HCT116 (cell line): ENCODE measurements around the gene CD59. TPM values are rescaled to one million over a fixed set of nuclear protein-coding genes. Genes with fewer than 3 reads are reported as not detected.
A peak's percentile ranks its signal among the peaks of the same experiment; 100 is the strongest.

Experiments used
- ATAC-seq: fragments of 200-7000 bp; cut with Tn5 transposase; 2 replicates; pipeline ENCODE4 v1.9.1; 2020; ENCODE audit warnings: mild to moderate bottlenecking, moderate library complexity
- BruUV-seq: library from RNA; stranded (reverse); fragments of 400-500 nt; replicated peaks from 2 replicates; lab custom pipeline; 2021; lab: Mats Ljungman, UMichigan
- CTCF ChIA-PET: fragments of 300-600 bp; sonication (Branson Sonifier 250); formaldehyde crosslinking; loops from one replicate; lab custom pipeline; 2021; ENCODE audit warnings: antibody characterized with exemption; lab: Charles Lee
- POLR2A ChIA-PET: fragments of 300-600, 350-600 bp; sonication (Branson Sonifier 250); formaldehyde crosslinking; loops from one replicate; lab custom pipeline; 2021; ENCODE audit warnings: antibody characterized with exemption; lab: Charles Lee
- RAD21 ChIA-PET, 2 experiments: fragments of 300-600 bp; sonication (Branson Sonifier 250); formaldehyde crosslinking; loops; one replicate each; lab custom pipeline; 2023; ENCODE audit warnings: low total read pairs in 2 of 2; ENCODE audit not compliant: uncharacterized antibody in 2 of 2, unreplicated experiment in 2 of 2, low non-redundant PET in 1 of 2; lab: Charles Lee
- DNase-seq: peaks from one replicate; pipeline ENCODE4 v3.0.0-alpha.2; 2010; ENCODE audit warnings: low read depth, low spot score
- H2AFZ ChIP-seq: fragments of 200-600 bp; shearing (Covaris generic), sonication (generic); 2 replicates; pipeline ENCODE4 v1.6.1; 2017; ENCODE audit warnings: low read depth, mixed run types, mixed read lengths, antibody characterized with exemption, low read length; ENCODE audit not compliant: poor library complexity, severe bottlenecking
- H3K27ac ChIP-seq: 2 replicates; pipeline ENCODE4 v1.5.1; 2012; ENCODE audit warnings: low read depth, low read length
- H3K27me3 ChIP-seq: fragments of 200-600 bp; sonication (generic); 2 replicates; pipeline ENCODE4 v1.6.1; 2016; ENCODE audit warnings: mixed run types, low read length, mixed read lengths; ENCODE audit not compliant: insufficient read depth
- H3K36me3 ChIP-seq, 2 experiments: fragments of 200-500 bp in 1 of 2; fragments of 200-600 bp in 1 of 2; sonication (Bioruptor generic) in 1 of 2; sonication (generic) in 1 of 2; 2 replicates each; pipeline versions ENCODE4 v1.5.1 to v1.6.1; 2014 to 2016; ENCODE audit warnings: low read length in 2 of 2, inconsistent platforms in 1 of 2, mixed read lengths in 1 of 2, mixed run types in 1 of 2; ENCODE audit not compliant: insufficient read depth in 2 of 2, control insufficient read depth in 1 of 2
- H3K4me1 ChIP-seq, 2 experiments: fragments of 200-600 bp in 1 of 2; sonication (generic) in 1 of 2; 2 replicates each; pipeline versions ENCODE4 v1.5.1 to v1.6.1; 2012 to 2017; ENCODE audit warnings: low read length in 2 of 2, inconsistent platforms in 1 of 2, mild to moderate bottlenecking in 1 of 2, mixed read lengths in 1 of 2, mixed run types in 1 of 2, moderate library complexity in 1 of 2; ENCODE audit not compliant: insufficient read depth in 2 of 2, control insufficient read depth in 1 of 2
- H3K4me2 ChIP-seq: fragments of 200-600 bp; sonication (generic); 2 replicates; pipeline ENCODE4 v1.6.1; 2017; ENCODE audit warnings: mixed run types, low read length, mixed read lengths
- H3K4me3 ChIP-seq, 2 experiments: fragments of 200-600 bp in 1 of 2; sonication (generic) in 1 of 2; replicated peaks in 1 of 2; 2 replicates each; pipeline ENCODE4 v1.5.1; 2011 to 2016; ENCODE audit warnings: low read length in 2 of 2, control low read depth in 1 of 2, low read depth in 1 of 2, mild to moderate bottlenecking in 1 of 2, mixed read lengths in 1 of 2, mixed run types in 1 of 2
- H3K79me2 ChIP-seq: fragments of 200-600 bp; sonication (generic); 2 replicates; pipeline ENCODE4 v1.6.1; 2017; ENCODE audit warnings: mild to moderate bottlenecking, mixed run types, low read length, moderate library complexity, mixed read lengths; ENCODE audit not compliant: insufficient read depth
- H3K9ac ChIP-seq: fragments of 200-600 bp; sonication (generic); 2 replicates; pipeline ENCODE4 v1.6.1; 2016; ENCODE audit warnings: low read length, mixed read lengths
- H3K9me2 ChIP-seq: fragments of 200-600 bp; sonication (generic), shearing (Covaris generic); 2 replicates; pipeline ENCODE4 v1.6.1; 2017; ENCODE audit warnings: mixed run types, mild to moderate bottlenecking, moderate library complexity; ENCODE audit not compliant: insufficient read depth
- H3K9me3 ChIP-seq, 2 experiments: fragments of 200-500 bp in 1 of 2; fragments of 200-600 bp in 1 of 2; sonication (Bioruptor generic) in 1 of 2; sonication (generic) in 1 of 2; 2 replicates each; pipeline ENCODE4 v1.6.1; 2014 to 2017; ENCODE audit warnings: low read length in 2 of 2, mixed read lengths in 2 of 2, inconsistent platforms in 1 of 2, low read depth in 1 of 2, mild to moderate bottlenecking in 1 of 2, mixed run types in 1 of 2, moderate library complexity in 1 of 2; ENCODE audit not compliant: control insufficient read depth in 1 of 2, insufficient read depth in 1 of 2
- H4K20me1 ChIP-seq: fragments of 200-600 bp; sonication (generic), shearing (Covaris generic); 2 replicates; pipeline ENCODE4 v1.6.1; 2017; ENCODE audit warnings: mixed run types, mild to moderate bottlenecking, moderate library complexity; ENCODE audit not compliant: insufficient read depth
- CBX3 ChIP-seq: IDR thresholded peaks from 2 replicates; pipeline ENCODE4 v1.6.1; 2012; ENCODE audit warnings: low read depth
- CEBPB ChIP-seq: IDR thresholded peaks from 2 replicates; pipeline ENCODE4 v1.6.1; 2012; ENCODE audit warnings: low read depth
- EGR1 ChIP-seq: IDR thresholded peaks from 2 replicates; pipeline ENCODE4 v1.6.1; 2012; ENCODE audit warnings: low read depth
- ELF1 ChIP-seq: IDR thresholded peaks from 2 replicates; pipeline ENCODE4 v1.6.1; 2012; ENCODE audit warnings: low read depth, borderline replicate concordance
- EZH2 ChIP-seq: fragments of 200-600 bp; sonication (generic); IDR thresholded peaks from 2 replicates; pipeline ENCODE4 v1.6.1; 2017; ENCODE audit warnings: antibody characterized with exemption, mixed run types
- FOSL1 ChIP-seq: IDR thresholded peaks from 2 replicates; pipeline ENCODE4 v1.6.1; 2012; ENCODE audit warnings: low read depth
- POLR2A ChIP-seq: IDR thresholded peaks from 2 replicates; pipeline ENCODE4 v1.7.0; 2011; ENCODE audit warnings: borderline replicate concordance; ENCODE audit not compliant: insufficient read depth, insufficient read length; ENCODE audit errors: extremely low read depth
- POLR2AphosphoS5 ChIP-seq: IDR thresholded peaks from 2 replicates; pipeline ENCODE4 v1.6.1; 2011; ENCODE audit warnings: mild to moderate bottlenecking, low read depth, low read length, moderate library complexity
- RAD21 ChIP-seq: IDR thresholded peaks from 2 replicates; pipeline ENCODE4 v1.6.1; 2012; ENCODE audit warnings: low read depth, mild to moderate bottlenecking
- SIN3A ChIP-seq: IDR thresholded peaks from 2 replicates; pipeline ENCODE4 v1.6.1; 2012; ENCODE audit warnings: low read depth
- SP1 ChIP-seq: IDR thresholded peaks from 2 replicates; pipeline ENCODE4 v1.6.1; 2012; ENCODE audit warnings: low read depth
- TCF7L2 ChIP-seq: IDR thresholded peaks from 2 replicates; pipeline ENCODE4 v1.7.0; 2011; ENCODE audit warnings: borderline replicate concordance, inconsistent platforms; ENCODE audit not compliant: insufficient read depth, insufficient read length; ENCODE audit errors: extremely low read depth
- YY1 ChIP-seq: IDR thresholded peaks from 2 replicates; pipeline ENCODE4 v1.6.1; 2011; ENCODE audit warnings: low read length, low read depth, moderate library complexity, mild to moderate bottlenecking; ENCODE audit not compliant: insufficient replicate concordance; ENCODE audit errors: extremely low read depth
- ZFX ChIP-seq: fragments of 450-650 bp; IDR thresholded peaks from 2 replicates; pipeline ENCODE4 v1.6.1; 2017
- ZNF274 ChIP-seq: fragments of 200-500 bp; sonication (Bioruptor generic); IDR thresholded peaks from 2 replicates; pipeline ENCODE4 v1.6.1; 2014; ENCODE audit warnings: mild to moderate bottlenecking, low read depth, low read length, inconsistent platforms
- intact Hi-C: fragments of 100-400 bp; cut with micrococcal nuclease; formaldehyde crosslinking; loops from 2 replicates; pipeline ENCODE4 v1.10.0; 2022
- total RNA-seq: library from RNA; stranded (reverse); gene quantifications from one replicate; pipeline ENCODE4 v1.2.1, GENCODE V29; 2021; ENCODE audit not compliant: unreplicated experiment
- TF ChIP-seq, protein P1 (sequence below), 3 experiments: fragments of 200-600 bp in 1 of 3; sonication (generic) in 1 of 3; IDR thresholded peaks in 2 of 3; conservative IDR thresholded peaks in 1 of 3; 2 replicates each; pipeline ENCODE4 v1.5.1; 2012 to 2017; ENCODE audit warnings: low read depth in 2 of 3, low read length in 2 of 3, antibody characterized with exemption in 1 of 3, borderline replicate concordance in 1 of 3, control low read depth in 1 of 3, mild to moderate bottlenecking in 1 of 3, mixed read lengths in 1 of 3, mixed run types in 1 of 3, moderate library complexity in 1 of 3; ENCODE audit not compliant: insufficient read depth in 1 of 3
- TF ChIP-seq, protein P2 (sequence below): IDR thresholded peaks from 2 replicates; pipeline ENCODE4 v1.6.1; 2012
- TF ChIP-seq, protein P3 (sequence below): IDR thresholded peaks from 2 replicates; pipeline ENCODE4 v1.6.1; 2012; ENCODE audit warnings: low read depth

Gene CD59
- total RNA-seq, 1 experiment from 2014 or later: 122 TPM

DNA sequence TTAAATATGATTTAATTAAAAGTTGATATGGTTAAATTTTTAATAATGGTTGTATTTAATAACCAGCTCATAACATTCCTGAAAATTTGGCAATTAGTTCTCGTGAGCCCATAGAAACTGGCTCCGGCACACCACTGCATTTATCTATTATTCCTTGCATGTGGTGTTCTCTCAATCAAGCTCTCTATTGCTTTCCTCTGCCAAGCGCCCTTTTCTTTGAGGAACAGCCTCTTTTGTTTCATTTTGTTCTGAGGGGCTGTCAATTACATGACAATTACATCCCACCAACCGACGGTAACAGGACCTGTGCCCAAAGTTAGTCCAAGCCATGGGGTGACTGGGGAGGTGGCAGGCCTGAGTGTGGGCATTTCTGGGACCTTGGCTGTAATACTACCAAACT is 43.7 kb downstream of the CD59 start (continued):
- no peak for TF ChIP-seq FOSL1

DNA sequence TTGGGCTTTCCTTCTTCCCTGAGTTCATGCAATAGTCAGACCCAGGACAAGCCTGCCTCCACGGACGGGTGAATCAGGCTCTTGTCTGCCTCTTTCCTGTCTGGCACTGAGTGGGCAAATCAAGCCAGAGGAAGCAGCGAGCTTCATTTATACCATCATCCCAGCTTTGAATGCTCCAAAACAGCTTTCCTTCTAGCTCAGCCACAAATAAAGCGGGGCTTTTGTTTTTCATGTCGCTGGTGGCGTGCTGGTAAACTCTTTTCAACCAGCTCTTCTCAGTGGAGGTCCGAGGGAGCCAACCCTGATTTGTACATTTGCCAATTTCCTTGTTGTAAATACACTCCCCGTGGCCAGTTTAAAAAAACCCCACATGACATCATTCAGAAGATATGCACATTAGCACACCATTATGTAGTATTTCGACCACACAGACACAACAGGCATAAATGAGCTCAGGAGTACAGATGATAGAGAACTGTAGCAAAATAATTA is 44.2 kb downstream of the CD59 start:
- POLR2A ChIA-PET: interaction anchor here (1.5 to 4.3 kb wide), 4 partner anchors 10 to 58 kb away, joined by 5 to 38 read pairs (median 8); partner anchors contain the start of genes C11orf91 and CD59
- CTCF ChIA-PET: interaction anchor here (1.1 to 8.4 kb wide), 2 partner anchors 51 to 115 kb away, joined by 3 to 57 read pairs; no protein-coding TSS in a partner anchor
- Histone ChIP-seq H3K9me2 (no peaks in the 10 kb centered on the region), H3K9me3 (no peaks in the 10 kb centered on the region), H3K79me2 (no peaks in the 10 kb centered on the region), H4K20me1 (no peaks in the 10 kb centered on the region), H3K9ac (peak overlapping the region; percentile 57), H3K36me3 (no peaks in the 10 kb centered on the region), H3K27me3 (no peaks in the 10 kb centered on the region), H3K27ac (peak overlapping the region; percentile 72), H3K4me1 (peaks cover 42 to 88% of the 10 kb centered on the region in 2 experiments), H3K4me3 (peak overlapping the region in 1 of 2 experiments; percentile 29; a peak in 2 of 4 replicates), H3K4me2 (peak overlapping the region; percentile 76), H2AFZ (peak overlapping the region; percentile 77)
- DNase-seq (peak; percentile 81), ATAC-seq (peak; percentile 59)
- RAD21 ChIA-PET: interaction anchor here in 1 of 2 experiments (0.8 to 2.0 kb wide), 2 partner anchors 50 to 59 kb away, joined by 5 to 11 read pairs; no protein-coding TSS in a partner anchor
- intact Hi-C loops: loop anchor here (5.0 to 10.0 kb wide), 2 partner anchors 60 to 807 kb away; no protein-coding TSS in a partner anchor
- no TSS peak for BruUV-seq
- TF ChIP-seq POLR2A: no peak
- TF ChIP-seq, protein P1, sequence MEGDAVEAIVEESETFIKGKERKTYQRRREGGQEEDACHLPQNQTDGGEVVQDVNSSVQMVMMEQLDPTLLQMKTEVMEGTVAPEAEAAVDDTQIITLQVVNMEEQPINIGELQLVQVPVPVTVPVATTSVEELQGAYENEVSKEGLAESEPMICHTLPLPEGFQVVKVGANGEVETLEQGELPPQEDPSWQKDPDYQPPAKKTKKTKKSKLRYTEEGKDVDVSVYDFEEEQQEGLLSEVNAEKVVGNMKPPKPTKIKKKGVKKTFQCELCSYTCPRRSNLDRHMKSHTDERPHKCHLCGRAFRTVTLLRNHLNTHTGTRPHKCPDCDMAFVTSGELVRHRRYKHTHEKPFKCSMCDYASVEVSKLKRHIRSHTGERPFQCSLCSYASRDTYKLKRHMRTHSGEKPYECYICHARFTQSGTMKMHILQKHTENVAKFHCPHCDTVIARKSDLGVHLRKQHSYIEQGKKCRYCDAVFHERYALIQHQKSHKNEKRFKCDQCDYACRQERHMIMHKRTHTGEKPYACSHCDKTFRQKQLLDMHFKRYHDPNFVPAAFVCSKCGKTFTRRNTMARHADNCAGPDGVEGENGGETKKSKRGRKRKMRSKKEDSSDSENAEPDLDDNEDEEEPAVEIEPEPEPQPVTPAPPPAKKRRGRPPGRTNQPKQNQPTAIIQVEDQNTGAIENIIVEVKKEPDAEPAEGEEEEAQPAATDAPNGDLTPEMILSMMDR (IDR thresholded peaks at IDR 0.05 in 2 of 3, conservative IDR thresholded peaks at IDR 0.05 in 1 of 3; ENCODE audit: borderline replicate concordance in 1 of 3, insufficient read depth in 1 of 3, low read depth in 2 of 3, low read length in 2 of 3): 0 out of 6 replicates have a peak, but pooled peaks of 1 of the 3 experiments have one; percentile 2
- TF ChIP-seq, protein P2, sequence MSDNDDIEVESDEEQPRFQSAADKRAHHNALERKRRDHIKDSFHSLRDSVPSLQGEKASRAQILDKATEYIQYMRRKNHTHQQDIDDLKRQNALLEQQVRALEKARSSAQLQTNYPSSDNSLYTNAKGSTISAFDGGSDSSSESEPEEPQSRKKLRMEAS: peak; percentile 84
- TF ChIP-seq TCF7L2: no peak
- TF ChIP-seq CBX3: peak; percentile 75
- TF ChIP-seq YY1: peak; percentile 8
- peak; percentile 29; the same call in 1 of the 2 replicates for TF ChIP-seq POLR2AphosphoS5
- TF ChIP-seq RAD21: no peak; the same call in 1 of the 2 replicates
- peak; percentile 75 for TF ChIP-seq CEBPB
- peak; percentile 56; the same call in 1 of the 2 replicates for TF ChIP-seq SIN3A
- TF ChIP-seq ELF1: no peak; the same call in 1 of the 2 replicates
- no peak for TF ChIP-seq ZFX
- no peak for TF ChIP-seq ZNF274
- TF ChIP-seq, protein P3, sequence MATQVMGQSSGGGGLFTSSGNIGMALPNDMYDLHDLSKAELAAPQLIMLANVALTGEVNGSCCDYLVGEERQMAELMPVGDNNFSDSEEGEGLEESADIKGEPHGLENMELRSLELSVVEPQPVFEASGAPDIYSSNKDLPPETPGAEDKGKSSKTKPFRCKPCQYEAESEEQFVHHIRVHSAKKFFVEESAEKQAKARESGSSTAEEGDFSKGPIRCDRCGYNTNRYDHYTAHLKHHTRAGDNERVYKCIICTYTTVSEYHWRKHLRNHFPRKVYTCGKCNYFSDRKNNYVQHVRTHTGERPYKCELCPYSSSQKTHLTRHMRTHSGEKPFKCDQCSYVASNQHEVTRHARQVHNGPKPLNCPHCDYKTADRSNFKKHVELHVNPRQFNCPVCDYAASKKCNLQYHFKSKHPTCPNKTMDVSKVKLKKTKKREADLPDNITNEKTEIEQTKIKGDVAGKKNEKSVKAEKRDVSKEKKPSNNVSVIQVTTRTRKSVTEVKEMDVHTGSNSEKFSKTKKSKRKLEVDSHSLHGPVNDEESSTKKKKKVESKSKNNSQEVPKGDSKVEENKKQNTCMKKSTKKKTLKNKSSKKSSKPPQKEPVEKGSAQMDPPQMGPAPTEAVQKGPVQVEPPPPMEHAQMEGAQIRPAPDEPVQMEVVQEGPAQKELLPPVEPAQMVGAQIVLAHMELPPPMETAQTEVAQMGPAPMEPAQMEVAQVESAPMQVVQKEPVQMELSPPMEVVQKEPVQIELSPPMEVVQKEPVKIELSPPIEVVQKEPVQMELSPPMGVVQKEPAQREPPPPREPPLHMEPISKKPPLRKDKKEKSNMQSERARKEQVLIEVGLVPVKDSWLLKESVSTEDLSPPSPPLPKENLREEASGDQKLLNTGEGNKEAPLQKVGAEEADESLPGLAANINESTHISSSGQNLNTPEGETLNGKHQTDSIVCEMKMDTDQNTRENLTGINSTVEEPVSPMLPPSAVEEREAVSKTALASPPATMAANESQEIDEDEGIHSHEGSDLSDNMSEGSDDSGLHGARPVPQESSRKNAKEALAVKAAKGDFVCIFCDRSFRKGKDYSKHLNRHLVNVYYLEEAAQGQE: no peak
- peak; percentile 78 for TF ChIP-seq FOSL1
- no peak for TF ChIP-seq EZH2
- 0 out of 2 replicates have a peak, but pooled peaks have one; percentile 5 for TF ChIP-seq EGR1
- TF ChIP-seq SP1: peak; percentile 89
